Measurements from ENCODE around the gene NCOA3. TPM values are rescaled to one million over a fixed set of nuclear protein-coding genes. Genes with fewer than 3 reads are reported as not detected.

Gene NCOA3
- total and polyA plus RNA-seq, 8 donors = 34.5 to 41.5 (median 38.2) TPM

DNA sequence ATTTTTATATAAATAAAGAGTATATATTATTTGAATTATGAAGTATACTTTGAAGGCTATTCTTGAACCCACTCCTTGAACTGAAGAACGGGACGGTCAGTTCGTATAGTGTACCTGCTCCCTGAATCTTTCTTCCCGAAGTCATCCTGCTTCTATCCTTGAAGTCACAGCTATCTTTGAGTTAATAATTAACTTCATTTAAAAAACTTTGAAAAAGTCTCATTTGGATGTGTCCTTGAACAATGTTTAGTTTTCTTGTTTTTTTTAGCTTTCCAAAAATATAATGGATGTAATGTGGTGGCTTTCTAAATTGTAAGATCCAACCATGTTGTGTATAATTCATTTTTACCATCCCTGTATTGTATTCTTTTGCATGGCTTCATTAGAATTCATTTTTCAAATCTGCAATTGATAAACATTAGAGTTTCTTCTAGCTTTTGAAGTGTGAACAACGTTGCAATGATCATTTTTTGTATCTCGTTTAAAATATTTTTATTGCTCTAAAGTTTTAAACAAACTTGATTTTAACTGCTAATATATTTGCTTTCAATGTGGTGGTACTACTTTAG is 94.4 kb downstream of the NCOA3 start:
- H3K9me3 ChIP-seq = no peaks in the 10 kb centered on the region
- H3K4me3 ChIP-seq = no peak overlapping the region
- H3K27ac ChIP-seq = no peak overlapping the region
- H3K4me1 ChIP-seq = peaks cover 0 to 12% of the 10 kb centered on the region in 2 donors
- no peaks in the 10 kb centered on the region for H3K27me3 ChIP-seq
- no peak for ATAC-seq
- TF ChIP-seq, protein P1, sequence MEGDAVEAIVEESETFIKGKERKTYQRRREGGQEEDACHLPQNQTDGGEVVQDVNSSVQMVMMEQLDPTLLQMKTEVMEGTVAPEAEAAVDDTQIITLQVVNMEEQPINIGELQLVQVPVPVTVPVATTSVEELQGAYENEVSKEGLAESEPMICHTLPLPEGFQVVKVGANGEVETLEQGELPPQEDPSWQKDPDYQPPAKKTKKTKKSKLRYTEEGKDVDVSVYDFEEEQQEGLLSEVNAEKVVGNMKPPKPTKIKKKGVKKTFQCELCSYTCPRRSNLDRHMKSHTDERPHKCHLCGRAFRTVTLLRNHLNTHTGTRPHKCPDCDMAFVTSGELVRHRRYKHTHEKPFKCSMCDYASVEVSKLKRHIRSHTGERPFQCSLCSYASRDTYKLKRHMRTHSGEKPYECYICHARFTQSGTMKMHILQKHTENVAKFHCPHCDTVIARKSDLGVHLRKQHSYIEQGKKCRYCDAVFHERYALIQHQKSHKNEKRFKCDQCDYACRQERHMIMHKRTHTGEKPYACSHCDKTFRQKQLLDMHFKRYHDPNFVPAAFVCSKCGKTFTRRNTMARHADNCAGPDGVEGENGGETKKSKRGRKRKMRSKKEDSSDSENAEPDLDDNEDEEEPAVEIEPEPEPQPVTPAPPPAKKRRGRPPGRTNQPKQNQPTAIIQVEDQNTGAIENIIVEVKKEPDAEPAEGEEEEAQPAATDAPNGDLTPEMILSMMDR (IDR thresholded peaks at IDR 0.05) = no peak
- intact Hi-C loops (cut with DNase I) = no loop called here
- DNase-seq = no peak
- H3K36me3 ChIP-seq = peaks cover 0 to 3% of the 10 kb centered on the region in 2 donors

GRCh38 chr20:47597090-47597489 is 95.4 kb downstream of the NCOA3 start:
- H3K36me3 ChIP-seq = peaks cover 0 to 3% of the 10 kb centered on the region in 2 donors
- H3K4me1 ChIP-seq = peaks cover 0 to 15% of the 10 kb centered on the region in 2 donors
- H3K27me3 ChIP-seq = no peaks in the 10 kb centered on the region
- no peak overlapping the region for H3K27ac ChIP-seq
- no peaks in the 10 kb centered on the region for H3K9me3 ChIP-seq
- ATAC-seq (no peak), DNase-seq (no peak)
- TF ChIP-seq, protein P1 (IDR thresholded peaks at IDR 0.05) = no peak
- no peak overlapping the region for H3K4me3 ChIP-seq
- intact Hi-C loops (cut with DNase I) = no loop called here

DNA sequence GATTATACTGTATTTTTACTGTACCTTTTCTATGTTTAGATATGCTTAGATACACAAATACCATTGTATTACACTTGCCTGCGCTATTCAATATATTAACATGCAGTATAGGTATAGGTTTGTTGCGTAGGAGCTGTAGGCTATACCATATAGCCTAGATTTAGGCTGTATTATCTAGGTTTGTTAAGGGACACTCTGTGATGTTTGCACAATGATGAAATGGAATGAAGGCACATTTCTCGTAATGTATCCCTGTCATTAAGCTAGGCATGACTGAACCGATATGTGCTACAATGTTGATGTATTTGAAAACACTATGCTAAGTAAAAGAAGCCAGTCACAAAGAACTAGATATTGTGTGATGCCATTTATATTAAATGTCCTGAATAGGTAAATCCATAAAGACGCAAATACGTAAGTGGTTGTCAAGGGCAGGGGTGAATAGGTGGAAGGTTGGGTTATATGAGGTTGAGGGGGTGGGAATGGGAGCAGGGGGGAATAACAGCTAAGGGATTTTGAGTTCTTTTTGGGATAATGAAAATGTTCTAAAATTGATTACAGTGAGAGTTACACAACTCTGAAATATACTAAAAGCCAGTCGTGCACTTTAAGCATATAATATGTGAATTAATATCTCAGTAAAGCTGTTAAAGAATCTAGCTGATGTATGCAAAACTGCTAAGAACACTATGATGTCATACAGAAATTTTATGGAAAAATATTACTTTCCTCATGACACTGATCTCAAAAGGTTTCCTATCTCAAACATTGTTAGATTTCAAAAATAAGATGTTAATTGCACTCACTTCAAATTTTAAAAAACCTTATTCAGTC is 97.4 kb downstream of the NCOA3 start:
- Histone ChIP-seq H3K9me3 (no peaks in the 10 kb centered on the region), H3K4me1 (peaks cover 0 to 15% of the 10 kb centered on the region in 2 donors), H3K27ac (no peak overlapping the region), H3K27me3 (no peaks in the 10 kb centered on the region), H3K36me3 (peaks cover 0 to 3% of the 10 kb centered on the region in 2 donors), H3K4me3 (no peak overlapping the region)
- intact Hi-C loops (cut with DNase I) = no loop called here
- TF ChIP-seq, protein P1 (IDR thresholded peaks at IDR 0.05) = no peak
- ATAC-seq = no peak
- no peak for DNase-seq

- Histone ChIP-seq H3K27me3 (no peaks in the 10 kb centered on the region), H3K4me1 (peaks cover 0 to 16% of the 10 kb centered on the region in 2 donors), H3K9me3 (no peaks in the 10 kb centered on the region), H3K27ac (no peak overlapping the region), H3K36me3 (peaks cover 0 to 3% of the 10 kb centered on the region in 2 donors), H3K4me3 (no peak overlapping the region)
- TF ChIP-seq, protein P1 (IDR thresholded peaks at IDR 0.05) = no peak
- no peak for DNase-seq
- intact Hi-C loops (cut with DNase I) = loop anchor here in 1 of 2 donors (10.0 kb wide), 1 partner anchor 96 kb away; the partner anchor contains the start of gene NCOA3
- no peak for ATAC-seq
Measured at GRCh38 chr20:47600967-47601547, 99.4 kb downstream of the NCOA3 start.

- no peaks in the 10 kb centered on the region for H3K9me3 ChIP-seq
- no peak overlapping the region for H3K27ac ChIP-seq
- no peak overlapping the region for H3K4me3 ChIP-seq
- TF ChIP-seq, protein P1 (IDR thresholded peaks at IDR 0.05) = no peak
- H3K27me3 ChIP-seq = no peaks in the 10 kb centered on the region
- H3K4me1 ChIP-seq = peaks cover 6 to 32% of the 10 kb centered on the region in 2 donors
- intact Hi-C loops (cut with DNase I) = loop anchor here in 1 of 2 donors (10.0 kb wide), 1 partner anchor 98 kb away; the partner anchor contains the start of gene NCOA3
- peaks cover 0 to 3% of the 10 kb centered on the region in 2 donors for H3K36me3 ChIP-seq
- DNase-seq (no peak), ATAC-seq (no peak)
Measured at GRCh38 chr20:47603260-47603659, 101.6 kb downstream of the NCOA3 start.
